ENCODE data around the gene PSME4. TPM values are rescaled to one million over a fixed set of nuclear protein-coding genes. Genes with fewer than 3 reads are reported as not detected.

The PSME4 gene, protein sequence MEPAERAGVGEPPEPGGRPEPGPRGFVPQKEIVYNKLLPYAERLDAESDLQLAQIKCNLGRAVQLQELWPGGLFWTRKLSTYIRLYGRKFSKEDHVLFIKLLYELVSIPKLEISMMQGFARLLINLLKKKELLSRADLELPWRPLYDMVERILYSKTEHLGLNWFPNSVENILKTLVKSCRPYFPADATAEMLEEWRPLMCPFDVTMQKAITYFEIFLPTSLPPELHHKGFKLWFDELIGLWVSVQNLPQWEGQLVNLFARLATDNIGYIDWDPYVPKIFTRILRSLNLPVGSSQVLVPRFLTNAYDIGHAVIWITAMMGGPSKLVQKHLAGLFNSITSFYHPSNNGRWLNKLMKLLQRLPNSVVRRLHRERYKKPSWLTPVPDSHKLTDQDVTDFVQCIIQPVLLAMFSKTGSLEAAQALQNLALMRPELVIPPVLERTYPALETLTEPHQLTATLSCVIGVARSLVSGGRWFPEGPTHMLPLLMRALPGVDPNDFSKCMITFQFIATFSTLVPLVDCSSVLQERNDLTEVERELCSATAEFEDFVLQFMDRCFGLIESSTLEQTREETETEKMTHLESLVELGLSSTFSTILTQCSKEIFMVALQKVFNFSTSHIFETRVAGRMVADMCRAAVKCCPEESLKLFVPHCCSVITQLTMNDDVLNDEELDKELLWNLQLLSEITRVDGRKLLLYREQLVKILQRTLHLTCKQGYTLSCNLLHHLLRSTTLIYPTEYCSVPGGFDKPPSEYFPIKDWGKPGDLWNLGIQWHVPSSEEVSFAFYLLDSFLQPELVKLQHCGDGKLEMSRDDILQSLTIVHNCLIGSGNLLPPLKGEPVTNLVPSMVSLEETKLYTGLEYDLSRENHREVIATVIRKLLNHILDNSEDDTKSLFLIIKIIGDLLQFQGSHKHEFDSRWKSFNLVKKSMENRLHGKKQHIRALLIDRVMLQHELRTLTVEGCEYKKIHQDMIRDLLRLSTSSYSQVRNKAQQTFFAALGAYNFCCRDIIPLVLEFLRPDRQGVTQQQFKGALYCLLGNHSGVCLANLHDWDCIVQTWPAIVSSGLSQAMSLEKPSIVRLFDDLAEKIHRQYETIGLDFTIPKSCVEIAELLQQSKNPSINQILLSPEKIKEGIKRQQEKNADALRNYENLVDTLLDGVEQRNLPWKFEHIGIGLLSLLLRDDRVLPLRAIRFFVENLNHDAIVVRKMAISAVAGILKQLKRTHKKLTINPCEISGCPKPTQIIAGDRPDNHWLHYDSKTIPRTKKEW (N-terminal part only)
- 49.9 TPM for total RNA-seq
- long read RNA-seq, partial matches to known transcripts = 2 of 2 reads
- long read RNA-seq, other reads (novel, unspliced or antisense) = 0 of 2 reads

GRCh38 chr2:53970724-53971602 lies at the start of gene PSME4:
Gene PSME4, minus strand, starts transcription at chr2:53970993. Its CDS starts 209 bp downstream, at chr2:53970784.
- intact Hi-C loops (cut with DNase I) = no loop called here

DNA sequence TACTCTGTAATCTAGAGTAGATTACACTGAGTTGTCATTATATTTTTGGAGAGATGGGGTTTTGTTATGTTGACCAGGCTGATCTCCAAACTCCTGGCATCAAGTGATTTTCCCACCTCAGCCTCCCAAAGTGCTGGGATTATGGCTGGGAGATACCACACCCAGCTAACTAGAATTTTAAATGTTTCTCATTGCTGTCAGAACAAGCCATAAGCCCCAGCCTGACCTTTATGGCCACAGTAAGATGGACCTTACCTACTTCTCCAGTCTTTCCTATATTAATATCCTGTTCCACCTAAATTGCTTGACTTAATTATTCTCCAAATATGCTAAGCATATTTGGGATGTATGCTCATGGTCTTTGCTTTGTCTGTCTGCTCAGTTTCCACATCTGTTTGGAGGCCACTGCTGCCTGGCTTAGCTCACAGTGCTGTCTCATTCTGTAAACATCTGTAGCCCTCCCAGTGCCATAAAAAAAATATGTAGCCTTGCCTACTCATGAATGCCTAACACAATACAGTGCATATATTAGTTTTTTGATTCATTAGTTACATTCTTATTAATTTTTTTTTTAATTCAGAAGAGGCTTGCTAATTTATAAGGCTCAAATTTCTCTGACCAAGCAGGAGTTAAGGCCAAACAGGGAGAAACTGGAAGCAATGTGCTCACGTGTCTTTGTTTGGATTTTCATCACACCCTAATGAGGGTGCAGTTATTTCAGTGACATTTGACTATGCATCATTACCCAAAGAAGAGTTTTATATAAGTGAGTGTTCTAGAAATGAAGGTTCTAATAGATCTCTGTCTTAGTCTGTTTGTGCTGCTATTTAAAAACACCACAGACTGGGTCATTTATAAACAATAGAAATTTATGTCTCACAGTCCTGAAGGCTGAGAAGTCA lies 45.3 kb upstream of the PSME4 start:
- DNase-seq (ENCODE audit: missing footprints) (no peak), ATAC-seq (peak; percentile 53)
- intact Hi-C loops (cut with DNase I) = no loop called here

More at GRCh38 chr2:53970724-53971602, at the start of gene PSME4:
- peak; percentile 98 for DNase-seq (ENCODE audit: missing footprints)
- ATAC-seq = peak; percentile 96

GRCh38 chr2:54013996-54014395 lies 43.2 kb upstream of the PSME4 start:
- DNase-seq (ENCODE audit: missing footprints) (no peak), ATAC-seq (no peak)
- intact Hi-C loops (cut with DNase I) = no loop called here

GRCh38 chr2:54012538-54013141 lies 41.8 kb upstream of the PSME4 start:
- DNase-seq (ENCODE audit: missing footprints) = no peak
- no peak for ATAC-seq
- intact Hi-C loops (cut with DNase I) = no loop called here

DNA sequence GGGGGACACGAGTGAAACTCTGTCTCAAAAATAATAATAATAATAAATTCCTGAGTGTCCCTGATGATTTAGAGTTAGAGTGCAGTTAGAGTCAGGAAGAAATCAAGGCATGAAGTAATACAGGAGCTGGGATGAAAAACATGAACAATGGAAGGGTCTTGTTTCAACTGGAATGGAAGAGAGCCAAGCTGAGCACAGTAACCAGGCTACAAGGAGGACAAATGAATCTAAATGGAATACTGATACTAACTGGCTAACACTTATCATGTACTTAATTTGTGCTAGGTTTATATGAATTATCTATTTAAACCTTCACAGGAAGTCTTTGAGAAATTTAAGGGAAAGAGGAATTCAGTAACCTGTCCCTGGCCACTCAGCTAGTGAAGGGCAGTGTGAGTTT lies 38.8 kb upstream of the PSME4 start:
- intact Hi-C loops (cut with DNase I) = no loop called here
- ATAC-seq (no peak), DNase-seq (ENCODE audit: missing footprints) (no peak)

GRCh38 chr2:54008439-54008838 lies 37.6 kb upstream of the PSME4 start:
- intact Hi-C loops (cut with DNase I) = no loop called here
- DNase-seq (ENCODE audit: missing footprints) (no peak), ATAC-seq (no peak)

GRCh38 chr2:54000524-54000923 lies 29.7 kb upstream of the PSME4 start:
- intact Hi-C loops (cut with DNase I) = no loop called here
- no peak for DNase-seq (ENCODE audit: missing footprints)
- peak; percentile 64 for ATAC-seq

GRCh38 chr2:54000122-54000521 lies 29.3 kb upstream of the PSME4 start:
- DNase-seq (ENCODE audit: missing footprints) (no peak), ATAC-seq (no peak)
- intact Hi-C loops (cut with DNase I) = no loop called here

- DNase-seq (ENCODE audit: missing footprints) (no peak), ATAC-seq (no peak)
- intact Hi-C loops (cut with DNase I) = no loop called here
Measured at GRCh38 chr2:53998834-53999233, 28.0 kb upstream of the PSME4 start.

DNA sequence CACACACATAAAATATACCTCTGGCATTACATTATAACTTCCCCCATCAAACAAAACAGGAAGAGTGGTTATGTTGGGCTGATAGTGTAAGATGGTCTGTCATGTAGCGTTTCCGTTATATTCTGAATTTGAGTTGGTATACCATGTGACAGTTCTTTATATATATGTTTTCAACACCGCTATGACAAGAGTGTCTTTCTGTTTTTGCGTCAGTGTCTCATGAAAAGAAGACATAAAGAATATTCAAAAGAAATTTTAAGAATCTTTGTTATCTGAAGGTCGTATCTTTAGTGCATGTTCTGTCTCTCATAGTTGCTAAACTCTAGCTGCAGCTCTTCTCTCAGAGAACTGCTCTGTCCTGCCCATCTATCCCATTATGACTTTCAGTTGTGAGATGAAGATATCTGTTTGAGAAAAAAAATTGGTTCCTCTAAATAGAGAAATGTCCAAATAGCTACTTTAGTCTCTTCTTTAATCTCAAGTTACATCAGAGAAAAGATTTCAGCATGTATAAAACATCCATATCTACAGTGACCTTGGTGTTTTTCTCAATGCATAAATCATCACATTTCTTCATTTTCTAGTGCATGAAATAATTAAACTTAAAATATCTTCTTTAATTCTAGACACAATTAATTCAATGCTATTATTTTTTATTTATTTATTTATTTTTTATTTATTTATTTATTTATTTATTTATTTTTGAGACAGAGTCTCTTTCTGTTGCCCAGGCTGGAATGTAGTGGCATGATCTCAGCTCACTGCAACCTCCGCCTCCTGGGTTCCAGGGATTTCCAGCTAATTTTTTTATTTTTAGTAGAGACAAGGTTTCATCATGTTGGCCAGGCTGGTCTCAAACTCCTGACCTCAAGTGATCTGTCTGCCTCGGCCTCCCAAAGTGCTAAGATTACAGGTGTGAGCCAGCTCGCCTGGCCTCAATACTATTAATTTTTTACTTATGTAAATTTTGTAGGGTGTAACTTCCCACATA lies 24.3 kb upstream of the PSME4 start:
- DNase-seq (ENCODE audit: missing footprints) (no peak), ATAC-seq (no peak)
- intact Hi-C loops (cut with DNase I) = no loop called here

DNA sequence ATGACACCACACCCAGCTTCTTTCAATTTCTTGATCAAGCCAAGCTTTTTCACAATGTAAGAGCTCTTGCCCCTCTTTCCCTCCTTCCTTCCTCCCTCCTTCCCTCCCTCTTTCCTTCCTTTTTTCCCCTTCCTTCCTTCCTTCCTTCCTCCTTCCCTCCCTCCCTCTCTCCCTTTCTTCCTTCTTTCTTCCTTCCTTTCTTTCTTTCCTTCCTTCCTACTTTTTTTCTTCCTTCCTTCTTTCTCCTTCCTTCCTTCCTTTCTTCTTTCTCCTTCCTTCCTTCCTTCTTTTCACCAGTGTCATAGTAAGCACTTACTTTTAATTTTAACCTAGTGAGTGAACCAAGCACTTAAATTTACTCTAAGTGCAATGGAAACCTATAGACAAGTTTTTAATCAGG lies 21.2 kb upstream of the PSME4 start:
- ATAC-seq (no peak), DNase-seq (ENCODE audit: missing footprints) (no peak)
- intact Hi-C loops (cut with DNase I) = no loop called here

DNA sequence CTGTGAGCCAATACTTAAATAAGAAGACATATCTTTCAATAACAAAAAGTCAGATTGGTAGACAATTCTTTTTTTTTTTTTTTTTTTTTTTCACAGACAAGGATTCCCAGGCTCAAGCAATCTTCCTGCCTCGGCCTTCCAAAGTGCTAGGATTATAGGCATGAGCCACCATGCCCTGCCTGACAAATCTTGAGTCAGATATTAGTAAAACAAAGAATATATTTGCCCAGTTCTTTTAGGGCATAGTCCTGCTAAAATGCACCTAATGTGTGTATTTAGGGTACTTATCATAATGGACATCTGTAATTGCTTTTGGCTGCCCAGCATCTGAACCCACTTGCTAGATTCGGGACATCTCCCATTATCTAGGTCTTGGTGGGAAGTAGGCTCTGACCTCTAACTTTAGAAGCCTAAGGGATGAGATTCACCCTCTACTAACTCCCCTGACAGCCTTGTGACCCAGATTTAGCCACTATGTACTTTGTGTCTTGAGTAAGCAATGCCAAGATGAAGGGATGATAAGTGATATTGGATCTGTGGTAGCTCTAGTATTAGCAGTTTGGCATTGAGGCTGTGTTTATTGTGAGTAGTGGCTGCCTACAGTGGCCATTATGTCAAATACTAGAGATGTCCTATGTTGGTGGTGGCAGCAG lies 18.5 kb upstream of the PSME4 start:
- intact Hi-C loops (cut with DNase I) = no loop called here
- DNase-seq (ENCODE audit: missing footprints) (no peak), ATAC-seq (no peak)

- ATAC-seq (peak; percentile 54), DNase-seq (ENCODE audit: missing footprints) (no peak)
- intact Hi-C loops (cut with DNase I) = no loop called here
Measured at GRCh38 chr2:53987336-53987921, 16.6 kb upstream of the PSME4 start.

DNA sequence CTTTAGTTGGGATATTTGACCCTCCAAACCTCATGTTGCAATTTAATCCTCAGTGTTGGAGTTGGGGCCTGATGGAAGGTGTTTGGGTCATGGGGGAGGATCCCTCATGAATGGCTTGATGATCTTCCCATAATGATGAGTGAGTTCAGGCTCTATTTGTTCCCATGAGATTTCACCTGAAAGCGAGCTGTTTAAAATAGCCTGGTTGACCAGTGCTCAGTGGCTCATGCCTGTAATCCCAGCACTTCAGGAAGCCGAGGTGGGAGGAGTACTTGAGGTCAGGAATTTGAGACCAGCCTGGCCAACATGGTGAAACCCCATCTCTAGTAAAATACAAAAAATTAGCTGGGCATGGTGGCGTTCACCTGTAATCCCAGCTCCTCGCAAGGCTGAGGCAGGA lies 14.9 kb upstream of the PSME4 start:
- DNase-seq (ENCODE audit: missing footprints) (no peak), ATAC-seq (no peak)
- intact Hi-C loops (cut with DNase I) = no loop called here

All from Right ventricle myocardium inferior (tissue), 1 donor.